Measurements from ENCODE around the gene EMD. TPM values are rescaled to one million over a fixed set of nuclear protein-coding genes. Genes with fewer than 3 reads are reported as not detected.

The EMD gene
- total and polyA plus RNA-seq, 2 of the 13 experiments (the other 11 are each of a cell fraction or from before 2014, with no cell fraction given): 14.5 to 14.9 TPM

DNA sequence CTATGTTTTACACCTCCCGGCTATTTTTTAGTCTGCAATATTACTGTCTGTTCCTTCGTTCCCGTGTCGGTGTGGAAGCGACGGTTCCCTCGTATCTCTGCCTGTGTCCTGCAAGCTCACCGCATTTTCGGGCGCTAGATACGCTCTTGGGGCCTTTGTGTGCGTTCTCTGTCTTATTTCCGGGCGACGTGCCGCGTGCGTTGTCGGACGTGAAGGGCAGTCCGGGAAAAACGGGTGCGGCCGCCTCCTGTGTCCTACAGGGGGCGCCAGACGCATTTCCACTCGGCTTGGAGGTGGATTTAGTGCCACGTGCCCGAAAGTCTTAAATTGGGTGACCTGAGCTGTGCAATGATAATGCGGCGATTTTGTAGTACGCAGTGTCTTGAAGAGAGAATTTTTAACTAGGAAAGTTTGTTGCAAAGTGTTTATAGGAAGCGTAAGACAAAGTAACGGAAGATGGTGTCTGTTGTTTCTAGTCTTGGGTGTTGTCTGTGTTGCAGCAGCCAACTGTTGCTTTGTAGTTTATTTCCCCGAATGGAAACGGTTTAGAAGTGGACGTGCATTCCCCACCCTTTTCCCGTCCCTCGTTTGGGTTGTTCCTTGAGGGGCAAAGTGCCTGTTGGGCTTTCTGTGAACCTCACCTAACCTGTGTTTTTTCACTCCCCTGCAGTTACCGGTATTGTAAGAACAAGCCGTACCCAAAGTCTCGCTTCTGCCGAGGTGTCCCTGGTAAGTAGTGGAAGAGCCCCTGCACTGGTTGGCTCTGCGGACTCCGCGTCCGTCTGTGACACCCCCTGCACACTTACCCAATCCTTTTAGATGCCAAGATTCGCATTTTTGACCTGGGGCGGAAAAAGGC is 19.8 kb downstream of the EMD start (continued):
- TF ChIP-seq, protein P1, sequence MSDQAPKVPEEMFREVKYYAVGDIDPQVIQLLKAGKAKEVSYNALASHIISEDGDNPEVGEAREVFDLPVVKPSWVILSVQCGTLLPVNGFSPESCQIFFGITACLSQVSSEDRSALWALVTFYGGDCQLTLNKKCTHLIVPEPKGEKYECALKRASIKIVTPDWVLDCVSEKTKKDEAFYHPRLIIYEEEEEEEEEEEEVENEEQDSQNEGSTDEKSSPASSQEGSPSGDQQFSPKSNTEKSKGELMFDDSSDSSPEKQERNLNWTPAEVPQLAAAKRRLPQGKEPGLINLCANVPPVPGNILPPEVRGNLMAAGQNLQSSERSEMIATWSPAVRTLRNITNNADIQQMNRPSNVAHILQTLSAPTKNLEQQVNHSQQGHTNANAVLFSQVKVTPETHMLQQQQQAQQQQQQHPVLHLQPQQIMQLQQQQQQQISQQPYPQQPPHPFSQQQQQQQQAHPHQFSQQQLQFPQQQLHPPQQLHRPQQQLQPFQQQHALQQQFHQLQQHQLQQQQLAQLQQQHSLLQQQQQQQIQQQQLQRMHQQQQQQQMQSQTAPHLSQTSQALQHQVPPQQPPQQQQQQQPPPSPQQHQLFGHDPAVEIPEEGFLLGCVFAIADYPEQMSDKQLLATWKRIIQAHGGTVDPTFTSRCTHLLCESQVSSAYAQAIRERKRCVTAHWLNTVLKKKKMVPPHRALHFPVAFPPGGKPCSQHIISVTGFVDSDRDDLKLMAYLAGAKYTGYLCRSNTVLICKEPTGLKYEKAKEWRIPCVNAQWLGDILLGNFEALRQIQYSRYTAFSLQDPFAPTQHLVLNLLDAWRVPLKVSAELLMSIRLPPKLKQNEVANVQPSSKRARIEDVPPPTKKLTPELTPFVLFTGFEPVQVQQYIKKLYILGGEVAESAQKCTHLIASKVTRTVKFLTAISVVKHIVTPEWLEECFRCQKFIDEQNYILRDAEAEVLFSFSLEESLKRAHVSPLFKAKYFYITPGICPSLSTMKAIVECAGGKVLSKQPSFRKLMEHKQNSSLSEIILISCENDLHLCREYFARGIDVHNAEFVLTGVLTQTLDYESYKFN (CRISPR knock-in tag; conservative IDR thresholded peaks at IDR 0.05): no peak
- TF ChIP-seq ZNF225 (CRISPR knock-in tag; IDR thresholded peaks at IDR 0.05): no peak
- no peak for TF ChIP-seq SP140L (CRISPR knock-in tag; IDR thresholded peaks at IDR 0.05; ENCODE audit: borderline replicate concordance)
- TF ChIP-seq, protein P2, sequence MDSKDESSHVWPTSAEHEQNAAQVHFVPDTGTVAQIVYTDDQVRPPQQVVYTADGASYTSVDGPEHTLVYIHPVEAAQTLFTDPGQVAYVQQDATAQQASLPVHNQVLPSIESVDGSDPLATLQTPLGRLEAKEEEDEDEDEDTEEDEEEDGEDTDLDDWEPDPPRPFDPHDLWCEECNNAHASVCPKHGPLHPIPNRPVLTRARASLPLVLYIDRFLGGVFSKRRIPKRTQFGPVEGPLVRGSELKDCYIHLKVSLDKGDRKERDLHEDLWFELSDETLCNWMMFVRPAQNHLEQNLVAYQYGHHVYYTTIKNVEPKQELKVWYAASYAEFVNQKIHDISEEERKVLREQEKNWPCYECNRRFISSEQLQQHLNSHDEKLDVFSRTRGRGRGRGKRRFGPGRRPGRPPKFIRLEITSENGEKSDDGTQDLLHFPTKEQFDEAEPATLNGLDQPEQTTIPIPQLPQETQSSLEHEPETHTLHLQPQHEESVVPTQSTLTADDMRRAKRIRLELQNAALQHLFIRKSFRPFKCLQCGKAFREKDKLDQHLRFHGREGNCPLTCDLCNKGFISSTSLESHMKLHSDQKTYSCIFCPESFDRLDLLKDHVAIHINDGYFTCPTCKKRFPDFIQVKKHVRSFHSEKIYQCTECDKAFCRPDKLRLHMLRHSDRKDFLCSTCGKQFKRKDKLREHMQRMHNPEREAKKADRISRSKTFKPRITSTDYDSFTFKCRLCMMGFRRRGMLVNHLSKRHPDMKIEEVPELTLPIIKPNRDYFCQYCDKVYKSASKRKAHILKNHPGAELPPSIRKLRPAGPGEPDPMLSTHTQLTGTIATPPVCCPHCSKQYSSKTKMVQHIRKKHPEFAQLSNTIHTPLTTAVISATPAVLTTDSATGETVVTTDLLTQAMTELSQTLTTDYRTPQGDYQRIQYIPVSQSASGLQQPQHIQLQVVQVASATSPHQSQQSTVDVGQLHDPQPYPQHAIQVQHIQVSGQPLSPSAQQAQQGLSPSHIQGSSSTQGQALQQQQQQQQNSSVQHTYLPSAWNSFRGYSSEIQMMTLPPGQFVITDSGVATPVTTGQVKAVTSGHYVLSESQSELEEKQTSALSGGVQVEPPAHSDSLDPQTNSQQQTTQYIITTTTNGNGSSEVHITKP (CRISPR knock-in tag; IDR thresholded peaks at IDR 0.05; ENCODE audit: low read depth): no peak
- TF ChIP-seq, protein P3, sequence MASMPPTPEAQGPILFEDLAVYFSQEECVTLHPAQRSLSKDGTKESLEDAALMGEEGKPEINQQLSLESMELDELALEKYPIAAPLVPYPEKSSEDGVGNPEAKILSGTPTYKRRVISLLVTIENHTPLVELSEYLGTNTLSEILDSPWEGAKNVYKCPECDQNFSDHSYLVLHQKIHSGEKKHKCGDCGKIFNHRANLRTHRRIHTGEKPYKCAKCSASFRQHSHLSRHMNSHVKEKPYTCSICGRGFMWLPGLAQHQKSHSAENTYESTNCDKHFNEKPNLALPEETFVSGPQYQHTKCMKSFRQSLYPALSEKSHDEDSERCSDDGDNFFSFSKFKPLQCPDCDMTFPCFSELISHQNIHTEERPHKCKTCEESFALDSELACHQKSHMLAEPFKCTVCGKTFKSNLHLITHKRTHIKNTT (CRISPR knock-in tag; IDR thresholded peaks at IDR 0.05): no peak
- no peak for TF ChIP-seq ZNF879 (CRISPR knock-in tag; IDR thresholded peaks at IDR 0.05)
- TF ChIP-seq, protein P4, sequence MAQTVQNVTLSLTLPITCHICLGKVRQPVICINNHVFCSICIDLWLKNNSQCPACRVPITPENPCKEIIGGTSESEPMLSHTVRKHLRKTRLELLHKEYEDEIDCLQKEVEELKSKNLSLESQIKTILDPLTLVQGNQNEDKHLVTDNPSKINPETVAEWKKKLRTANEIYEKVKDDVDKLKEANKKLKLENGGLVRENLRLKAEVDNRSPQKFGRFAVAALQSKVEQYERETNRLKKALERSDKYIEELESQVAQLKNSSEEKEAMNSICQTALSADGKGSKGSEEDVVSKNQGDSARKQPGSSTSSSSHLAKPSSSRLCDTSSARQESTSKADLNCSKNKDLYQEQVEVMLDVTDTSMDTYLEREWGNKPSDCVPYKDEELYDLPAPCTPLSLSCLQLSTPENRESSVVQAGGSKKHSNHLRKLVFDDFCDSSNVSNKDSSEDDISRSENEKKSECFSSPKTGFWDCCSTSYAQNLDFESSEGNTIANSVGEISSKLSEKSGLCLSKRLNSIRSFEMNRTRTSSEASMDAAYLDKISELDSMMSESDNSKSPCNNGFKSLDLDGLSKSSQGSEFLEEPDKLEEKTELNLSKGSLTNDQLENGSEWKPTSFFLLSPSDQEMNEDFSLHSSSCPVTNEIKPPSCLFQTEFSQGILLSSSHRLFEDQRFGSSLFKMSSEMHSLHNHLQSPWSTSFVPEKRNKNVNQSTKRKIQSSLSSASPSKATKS (CRISPR knock-in tag; IDR thresholded peaks at IDR 0.05): peak; percentile 40; the same call in 1 of the 2 replicates
- TF ChIP-seq, protein P5, sequence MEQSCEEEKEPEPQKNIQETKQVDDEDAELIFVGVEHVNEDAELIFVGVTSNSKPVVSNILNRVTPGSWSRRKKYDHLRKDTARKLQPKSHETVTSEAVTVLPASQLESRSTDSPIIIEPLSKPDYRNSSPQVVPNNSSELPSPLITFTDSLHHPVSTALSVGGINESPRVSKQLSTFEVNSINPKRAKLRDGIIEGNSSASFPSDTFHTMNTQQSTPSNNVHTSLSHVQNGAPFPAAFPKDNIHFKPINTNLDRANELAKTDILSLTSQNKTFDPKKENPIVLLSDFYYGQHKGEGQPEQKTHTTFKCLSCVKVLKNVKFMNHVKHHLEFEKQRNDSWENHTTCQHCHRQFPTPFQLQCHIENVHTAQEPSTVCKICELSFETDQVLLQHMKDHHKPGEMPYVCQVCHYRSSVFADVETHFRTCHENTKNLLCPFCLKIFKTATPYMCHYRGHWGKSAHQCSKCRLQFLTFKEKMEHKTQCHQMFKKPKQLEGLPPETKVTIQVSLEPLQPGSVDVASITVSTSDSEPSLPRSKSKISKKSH (CRISPR knock-in tag; IDR thresholded peaks at IDR 0.05; ENCODE audit: borderline replicate concordance): no peak
- TF ChIP-seq ZNF367 (CRISPR knock-in tag; IDR thresholded peaks at IDR 0.05; ENCODE audit: borderline replicate concordance): no peak
- TF ChIP-seq ZNF746 (CRISPR knock-in tag; IDR thresholded peaks at IDR 0.05): no peak
- peak; percentile 37; the same call in 1 of the 2 replicates for TF ChIP-seq PHF8 (CRISPR knock-in tag; IDR thresholded peaks at IDR 0.05)
- no peak for TF ChIP-seq CHD4 (IDR thresholded peaks at IDR 0.05; ENCODE audit: borderline replicate concordance, low read length)
- TF ChIP-seq RFX3 (CRISPR knock-in tag; IDR thresholded peaks at IDR 0.05): no peak
- TF ChIP-seq, protein P6, sequence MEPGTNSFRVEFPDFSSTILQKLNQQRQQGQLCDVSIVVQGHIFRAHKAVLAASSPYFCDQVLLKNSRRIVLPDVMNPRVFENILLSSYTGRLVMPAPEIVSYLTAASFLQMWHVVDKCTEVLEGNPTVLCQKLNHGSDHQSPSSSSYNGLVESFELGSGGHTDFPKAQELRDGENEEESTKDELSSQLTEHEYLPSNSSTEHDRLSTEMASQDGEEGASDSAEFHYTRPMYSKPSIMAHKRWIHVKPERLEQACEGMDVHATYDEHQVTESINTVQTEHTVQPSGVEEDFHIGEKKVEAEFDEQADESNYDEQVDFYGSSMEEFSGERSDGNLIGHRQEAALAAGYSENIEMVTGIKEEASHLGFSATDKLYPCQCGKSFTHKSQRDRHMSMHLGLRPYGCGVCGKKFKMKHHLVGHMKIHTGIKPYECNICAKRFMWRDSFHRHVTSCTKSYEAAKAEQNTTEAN (CRISPR knock-in tag; conservative IDR thresholded peaks at IDR 0.05): 0 out of 2 replicates have a peak, but pooled peaks have one; percentile 13
